Heart left ventricle (tissue), 13 donors: Measurements from ENCODE around the gene ZNF784.

Source experiments
- CTCF ChIP-seq, 12 donors: fragments of 200-600 bp; sonication (generic) in 4 of 12; IDR thresholded peaks; one replicate each; pipeline versions ENCODE4 v1.5.0 to v1.8.0; 2018 to 2022; ENCODE audit warnings: antibody characterized with exemption in 12 of 12, mild to moderate bottlenecking in 5 of 12
- POLR2A ChIP-seq, 2 donors: fragments of 450-650 bp; IDR thresholded peaks; one replicate each; pipeline ENCODE4 v1.6.1; 2017; ENCODE audit warnings: antibody characterized with exemption in 2 of 2, mild to moderate bottlenecking in 2 of 2, moderate library complexity in 2 of 2
- donor health status: ischemic (EF 13 %, LVEDD 7.1; RV severe dilation, severe dysfunction).
- donor health status: DM: no; HTN: yes; CAD: no.
- donor health status: DM: no; HTN: no; CAD: no.
- donor health status: ischemic (EF 25% LVEDD 6.9; RV normal size, moderate dysfunction).
- donor health status: ischemic (EF 25% LVEDD 5.7; RV mildly dilated, moderate dysfunction).
- donor health status: ischemic (EF 35%, LVEDD 5.7; RV mildly dilated, moderate dysfunction).
- donor health status: nonischemic (EF 11% LVEDD 7.7; RV severe dilation, severe dysfunction).
- donor health status: DM: yes; HTN: yes; CAD: no.
- donor health status: PGD.
- donor health status: ischemic (EF 29% LVEDD 5.4; RV normal size, mild dysfunction).
- donor health status: nonischemic (EF 23%, LVEDD 6.1; RV moderate dilation, normal function).

GRCh38 chr19:55625004-55625326, 599 bp upstream of the ZNF784 start:
- no peak for TF ChIP-seq CTCF (IDR thresholded peaks at IDR 0.05)
- no peak for TF ChIP-seq POLR2A (IDR thresholded peaks at IDR 0.05)
